GM20000 (cell line): ENCODE results near the gene TMEM125.

ENCODE experiments used
- DNase-seq: peaks from one replicate; pipeline ENCODE4 v3.0.0; 2012; ENCODE audit warnings: low spot score
- TF ChIP-seq, protein P1 (sequence below): IDR thresholded peaks from 2 replicates; pipeline ENCODE4 v1.5.1; 2012; ENCODE audit warnings: mild to moderate bottlenecking, control low read depth; ENCODE audit errors: extremely low read depth, missing control alignments

TMEM125 gene

DNA sequence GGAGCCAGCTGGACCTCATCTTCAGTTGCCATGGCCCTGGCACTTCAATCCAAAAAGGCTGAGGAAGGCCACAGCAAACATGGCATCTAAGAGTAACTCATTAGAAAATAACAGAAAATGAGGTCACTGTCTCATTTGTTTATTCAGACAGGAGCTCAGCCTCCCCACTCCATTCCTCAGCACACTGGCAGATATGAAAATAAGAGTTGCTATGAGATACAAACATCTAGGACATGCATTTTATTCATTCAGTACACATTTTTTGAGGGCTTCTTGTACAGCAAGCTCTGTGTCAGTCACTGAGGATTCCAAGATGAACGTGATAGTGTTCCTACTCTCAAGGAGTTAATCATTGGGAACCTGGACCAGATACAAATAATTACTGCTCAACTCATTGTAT lies 32.7 kb upstream of the TMEM125 start:
- TF ChIP-seq, protein P1, sequence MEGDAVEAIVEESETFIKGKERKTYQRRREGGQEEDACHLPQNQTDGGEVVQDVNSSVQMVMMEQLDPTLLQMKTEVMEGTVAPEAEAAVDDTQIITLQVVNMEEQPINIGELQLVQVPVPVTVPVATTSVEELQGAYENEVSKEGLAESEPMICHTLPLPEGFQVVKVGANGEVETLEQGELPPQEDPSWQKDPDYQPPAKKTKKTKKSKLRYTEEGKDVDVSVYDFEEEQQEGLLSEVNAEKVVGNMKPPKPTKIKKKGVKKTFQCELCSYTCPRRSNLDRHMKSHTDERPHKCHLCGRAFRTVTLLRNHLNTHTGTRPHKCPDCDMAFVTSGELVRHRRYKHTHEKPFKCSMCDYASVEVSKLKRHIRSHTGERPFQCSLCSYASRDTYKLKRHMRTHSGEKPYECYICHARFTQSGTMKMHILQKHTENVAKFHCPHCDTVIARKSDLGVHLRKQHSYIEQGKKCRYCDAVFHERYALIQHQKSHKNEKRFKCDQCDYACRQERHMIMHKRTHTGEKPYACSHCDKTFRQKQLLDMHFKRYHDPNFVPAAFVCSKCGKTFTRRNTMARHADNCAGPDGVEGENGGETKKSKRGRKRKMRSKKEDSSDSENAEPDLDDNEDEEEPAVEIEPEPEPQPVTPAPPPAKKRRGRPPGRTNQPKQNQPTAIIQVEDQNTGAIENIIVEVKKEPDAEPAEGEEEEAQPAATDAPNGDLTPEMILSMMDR, result no peak

DNA sequence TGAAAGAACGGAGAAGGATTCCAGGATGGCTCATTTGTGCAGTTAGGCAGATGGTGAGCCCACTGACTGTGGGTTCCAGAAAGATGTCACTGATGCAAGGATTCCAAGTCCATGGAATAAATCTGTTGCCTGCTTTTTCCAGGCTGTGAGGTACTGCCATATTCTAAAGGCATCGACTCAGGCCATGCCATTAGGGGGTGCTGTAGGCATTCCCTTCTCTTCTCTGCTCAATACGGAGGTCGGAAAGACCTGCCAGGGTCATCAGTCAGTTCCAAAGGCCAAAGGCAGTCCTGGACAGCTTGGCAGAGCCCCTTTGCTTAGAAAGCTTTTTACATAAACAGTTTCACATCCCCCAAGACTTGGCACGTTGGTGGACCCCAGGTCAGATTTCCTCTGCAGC lies 31.7 kb upstream of the TMEM125 start:
- TF ChIP-seq, protein P1, result peak; percentile 75
- peak; percentile 65 for DNase-seq

More for the DNA sequence above, 32.7 kb upstream of the TMEM125 start:
- DNase-seq, result no peak

DNA sequence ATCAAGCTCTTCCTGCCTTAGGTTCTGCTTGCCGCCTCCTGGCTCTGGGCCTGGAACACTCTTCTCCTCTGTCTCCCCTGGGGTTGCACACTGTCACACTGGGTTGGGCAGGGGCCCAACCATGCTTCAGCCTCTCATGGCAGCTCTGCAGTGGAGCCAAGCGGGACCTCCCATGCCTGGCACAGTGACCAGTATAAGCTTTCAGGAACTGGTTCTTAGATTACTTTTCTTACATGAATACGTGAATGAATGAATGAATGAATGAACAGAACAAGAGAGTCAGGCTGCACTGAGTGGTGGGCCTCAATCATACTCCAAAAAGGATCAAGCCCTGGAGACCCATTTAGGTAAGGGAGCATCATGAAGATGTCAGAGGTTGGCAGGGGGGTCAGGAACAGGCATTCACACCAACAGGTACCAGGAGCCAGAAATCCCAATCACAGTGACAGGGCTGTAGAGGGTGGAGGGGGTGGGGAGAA lies 30.8 kb upstream of the TMEM125 start:
- DNase-seq, result no peak
- TF ChIP-seq, protein P1, result no peak

DNA sequence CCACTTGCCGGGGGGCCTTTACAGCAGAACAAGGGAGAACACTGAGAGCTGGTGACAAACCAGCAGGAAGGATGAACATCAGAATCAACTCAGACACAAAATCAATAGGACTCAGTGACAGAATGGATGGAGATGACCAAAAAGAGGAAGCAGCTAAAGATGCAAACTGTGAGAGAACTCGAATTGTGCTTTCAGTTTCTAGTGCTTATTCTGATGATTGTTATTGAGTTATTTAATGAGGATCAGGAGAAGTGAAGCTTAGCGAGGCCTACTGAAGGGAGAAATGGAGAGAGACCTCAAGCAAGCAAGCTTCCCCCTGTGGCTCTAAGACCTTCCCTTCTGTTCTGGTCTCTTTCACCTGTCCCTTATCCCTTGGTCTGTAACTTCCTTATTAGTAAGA lies 30.3 kb upstream of the TMEM125 start:
- peak; percentile 78 for DNase-seq
- TF ChIP-seq, protein P1, result no peak

DNA sequence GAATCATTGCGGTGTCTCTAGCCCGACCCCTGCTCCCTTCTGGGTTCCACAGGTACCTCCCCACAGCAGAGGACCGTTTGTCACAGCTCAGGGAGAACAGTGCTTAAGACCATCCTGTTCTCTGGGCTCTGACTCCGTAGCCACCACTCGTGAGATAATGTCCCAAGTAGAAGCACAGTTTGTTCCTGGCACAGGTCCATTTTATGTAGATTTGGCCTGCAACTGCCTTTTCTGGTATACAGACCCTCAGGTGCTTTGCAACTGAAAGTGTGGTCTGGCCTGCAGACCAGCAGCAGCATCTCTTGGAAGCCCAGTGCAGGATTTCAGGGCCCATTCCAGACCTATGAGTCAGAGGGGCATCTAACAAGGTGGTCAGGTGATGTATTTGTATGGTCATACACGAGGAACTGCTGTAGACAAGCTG lies 28.4 kb upstream of the TMEM125 start:
- TF ChIP-seq, protein P1, result no peak
- DNase-seq, result no peak

DNA sequence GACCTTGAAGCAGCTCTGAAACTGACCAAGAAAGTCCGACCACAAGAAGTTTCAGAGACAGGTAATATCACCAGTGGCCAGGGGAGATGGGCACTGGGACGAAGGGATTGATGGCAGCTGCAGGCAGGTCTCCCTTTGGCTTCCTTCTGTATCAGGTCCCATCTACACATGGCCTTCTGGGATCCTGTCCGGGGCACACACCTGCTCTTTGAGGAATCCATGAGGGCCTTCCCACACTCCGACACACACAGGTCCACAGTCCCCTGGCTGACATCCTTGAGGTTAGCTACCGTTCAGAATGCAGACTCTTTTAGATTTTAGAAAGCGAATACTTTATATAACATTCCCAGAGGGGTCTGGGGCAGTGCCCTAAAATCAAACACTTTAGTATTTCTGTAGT lies 26.5 kb upstream of the TMEM125 start:
- no peak for DNase-seq

DNA sequence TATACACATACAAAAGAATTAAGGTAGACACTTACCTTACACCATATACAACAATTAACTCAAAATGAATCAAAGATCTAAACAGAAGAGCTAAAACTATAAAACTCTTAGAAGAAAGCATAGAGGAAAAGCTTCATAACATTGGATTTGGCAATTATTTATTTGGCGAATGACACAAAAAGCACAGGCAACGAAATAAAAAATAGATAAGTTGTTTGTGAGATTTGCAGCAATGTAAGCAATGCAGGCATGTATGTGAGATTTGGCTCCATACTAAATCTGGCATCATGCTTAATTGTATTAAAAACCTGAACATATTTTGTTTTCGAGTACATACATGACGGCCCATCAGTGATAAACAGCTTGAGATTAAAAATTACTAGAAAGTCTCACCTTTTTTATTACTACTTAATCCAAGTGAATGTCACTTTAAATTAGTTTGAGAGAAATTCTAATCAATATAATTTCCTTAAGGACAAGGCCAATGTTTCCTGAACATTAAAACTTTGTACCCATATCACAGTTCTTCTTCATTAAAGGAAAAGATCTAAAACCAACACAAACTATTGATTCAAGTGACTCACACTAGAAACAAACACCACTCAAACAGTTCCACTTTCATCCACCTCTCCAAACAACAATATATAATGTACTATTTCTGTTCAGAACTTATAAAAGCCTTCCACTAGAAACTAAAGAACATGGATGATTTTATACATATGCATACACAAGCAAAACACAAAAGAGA lies 23.1 kb upstream of the TMEM125 start:
- DNase-seq, result no peak
- TF ChIP-seq, protein P1, result no peak

More for the DNA sequence above, 26.5 kb upstream of the TMEM125 start:
- TF ChIP-seq, protein P1, result no peak
